Measurements from ENCODE around the gene VTI1A.

DNA sequence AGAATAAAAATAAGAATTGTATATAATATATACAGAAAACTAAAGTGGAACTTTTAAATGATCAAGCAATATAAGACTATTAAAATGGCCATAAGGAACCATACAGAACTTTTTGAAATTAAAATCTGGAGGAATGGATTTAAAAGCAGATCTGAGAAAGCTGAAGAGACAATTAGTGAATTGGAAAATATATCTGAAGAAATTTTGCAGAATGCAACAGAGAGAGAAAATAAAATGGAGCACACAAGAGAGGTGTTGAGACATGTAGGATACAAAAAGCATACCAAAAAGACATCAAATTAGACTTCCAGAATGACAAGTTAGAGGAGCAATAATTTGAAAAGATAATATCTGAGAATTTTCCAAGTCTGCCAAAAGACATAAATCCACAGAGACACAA is 169.6 kb downstream of the VTI1A start:
- TF ChIP-seq, protein P1, sequence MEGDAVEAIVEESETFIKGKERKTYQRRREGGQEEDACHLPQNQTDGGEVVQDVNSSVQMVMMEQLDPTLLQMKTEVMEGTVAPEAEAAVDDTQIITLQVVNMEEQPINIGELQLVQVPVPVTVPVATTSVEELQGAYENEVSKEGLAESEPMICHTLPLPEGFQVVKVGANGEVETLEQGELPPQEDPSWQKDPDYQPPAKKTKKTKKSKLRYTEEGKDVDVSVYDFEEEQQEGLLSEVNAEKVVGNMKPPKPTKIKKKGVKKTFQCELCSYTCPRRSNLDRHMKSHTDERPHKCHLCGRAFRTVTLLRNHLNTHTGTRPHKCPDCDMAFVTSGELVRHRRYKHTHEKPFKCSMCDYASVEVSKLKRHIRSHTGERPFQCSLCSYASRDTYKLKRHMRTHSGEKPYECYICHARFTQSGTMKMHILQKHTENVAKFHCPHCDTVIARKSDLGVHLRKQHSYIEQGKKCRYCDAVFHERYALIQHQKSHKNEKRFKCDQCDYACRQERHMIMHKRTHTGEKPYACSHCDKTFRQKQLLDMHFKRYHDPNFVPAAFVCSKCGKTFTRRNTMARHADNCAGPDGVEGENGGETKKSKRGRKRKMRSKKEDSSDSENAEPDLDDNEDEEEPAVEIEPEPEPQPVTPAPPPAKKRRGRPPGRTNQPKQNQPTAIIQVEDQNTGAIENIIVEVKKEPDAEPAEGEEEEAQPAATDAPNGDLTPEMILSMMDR (IDR thresholded peaks at IDR 0.05): no peak
- no peak for TF ChIP-seq POLR2A (IDR thresholded peaks at IDR 0.05)
